HL-60 (cell line): ENCODE results near the gene CDC42EP3.

Experiments
- DNase-seq, 2 experiments: peaks; one replicate each; pipeline ENCODE4 v3.0.0-alpha.2; 2010 to 2020; ENCODE audit warnings: low read depth in 1 of 2, low spot score in 1 of 2
- H3K27ac ChIP-seq: fragments of 250-450 bp; sonication (Bioruptor Pico); replicated peaks from 2 replicates; pipeline ENCODE4 v1.5.1; 2020; ENCODE audit warnings: mild to moderate bottlenecking, moderate library complexity
- H3K27me3 ChIP-seq: fragments of 250-450 bp; sonication (Bioruptor Pico); 2 replicates; pipeline ENCODE4 v1.5.1; 2021; ENCODE audit warnings: mild to moderate bottlenecking, moderate library complexity; ENCODE audit not compliant: insufficient read depth, poor library complexity, severe bottlenecking
- H3K4me3 ChIP-seq: replicated peaks from 2 replicates; pipeline ENCODE4 v1.5.1; 2011; ENCODE audit warnings: mild to moderate bottlenecking, control low read depth, low read length; ENCODE audit not compliant: insufficient read depth
- CTCF ChIP-seq: IDR thresholded peaks from one replicate; pipeline ENCODE4 v1.5.1; 2011; ENCODE audit warnings: low read length, control low read depth, inconsistent platforms; ENCODE audit not compliant: insufficient read depth
- GABPA ChIP-seq: IDR thresholded peaks from 2 replicates; pipeline ENCODE4 v1.6.1; 2012; ENCODE audit warnings: low read depth
- POLR2AphosphoS5 ChIP-seq: IDR thresholded peaks from 2 replicates; pipeline ENCODE4 v1.6.1; 2012; ENCODE audit warnings: low read depth
- REST ChIP-seq: IDR thresholded peaks from 2 replicates; pipeline ENCODE4 v1.6.1; 2012; ENCODE audit warnings: low read depth; ENCODE audit not compliant: insufficient replicate concordance
- SPI1 ChIP-seq: IDR thresholded peaks from 2 replicates; pipeline ENCODE4 v1.6.1; 2012; ENCODE audit warnings: low read depth, mild to moderate bottlenecking, borderline replicate concordance

Gene CDC42EP3

GRCh38 chr2:37713258-37713700 is 41.8 kb upstream of the CDC42EP3 start:
- no peak overlapping the region for H3K4me3 ChIP-seq
- no peak overlapping the region for H3K27ac ChIP-seq
- TF ChIP-seq CTCF (no peak), GABPA (no peak), SPI1 (no peak), REST (no peak), POLR2AphosphoS5 (no peak)
- peak in 1 of 2 experiments; percentile 47 for DNase-seq
- H3K27me3 ChIP-seq = no peaks in the 10 kb centered on the region

GRCh38 chr2:37711831-37712230 is 40.4 kb upstream of the CDC42EP3 start:
- no peaks in the 10 kb centered on the region for H3K27me3 ChIP-seq
- TF ChIP-seq REST = no peak
- TF ChIP-seq SPI1 = no peak
- TF ChIP-seq CTCF = no peak
- TF ChIP-seq GABPA = no peak
- TF ChIP-seq POLR2AphosphoS5 = no peak
- no peak overlapping the region for H3K27ac ChIP-seq
- no peak overlapping the region for H3K4me3 ChIP-seq
- no peak for DNase-seq

GRCh38 chr2:37711308-37711731 is 39.9 kb upstream of the CDC42EP3 start:
- Histone ChIP-seq H3K4me3 (no peak overlapping the region), H3K27me3 (no peaks in the 10 kb centered on the region), H3K27ac (no peak overlapping the region)
- DNase-seq = peak in 1 of 2 experiments; percentile 49
- TF ChIP-seq CTCF = no peak
- no peak for TF ChIP-seq REST
- TF ChIP-seq GABPA = no peak
- TF ChIP-seq POLR2AphosphoS5 = no peak
